Measurements from ENCODE around the gene SEMA4B.
"Not testable (repeated sequence)": the region's sequence is repeated elsewhere in the genome, so short reads cannot be mapped to it uniquely, and the experiment has no call there.

SEMA4B gene, protein sequence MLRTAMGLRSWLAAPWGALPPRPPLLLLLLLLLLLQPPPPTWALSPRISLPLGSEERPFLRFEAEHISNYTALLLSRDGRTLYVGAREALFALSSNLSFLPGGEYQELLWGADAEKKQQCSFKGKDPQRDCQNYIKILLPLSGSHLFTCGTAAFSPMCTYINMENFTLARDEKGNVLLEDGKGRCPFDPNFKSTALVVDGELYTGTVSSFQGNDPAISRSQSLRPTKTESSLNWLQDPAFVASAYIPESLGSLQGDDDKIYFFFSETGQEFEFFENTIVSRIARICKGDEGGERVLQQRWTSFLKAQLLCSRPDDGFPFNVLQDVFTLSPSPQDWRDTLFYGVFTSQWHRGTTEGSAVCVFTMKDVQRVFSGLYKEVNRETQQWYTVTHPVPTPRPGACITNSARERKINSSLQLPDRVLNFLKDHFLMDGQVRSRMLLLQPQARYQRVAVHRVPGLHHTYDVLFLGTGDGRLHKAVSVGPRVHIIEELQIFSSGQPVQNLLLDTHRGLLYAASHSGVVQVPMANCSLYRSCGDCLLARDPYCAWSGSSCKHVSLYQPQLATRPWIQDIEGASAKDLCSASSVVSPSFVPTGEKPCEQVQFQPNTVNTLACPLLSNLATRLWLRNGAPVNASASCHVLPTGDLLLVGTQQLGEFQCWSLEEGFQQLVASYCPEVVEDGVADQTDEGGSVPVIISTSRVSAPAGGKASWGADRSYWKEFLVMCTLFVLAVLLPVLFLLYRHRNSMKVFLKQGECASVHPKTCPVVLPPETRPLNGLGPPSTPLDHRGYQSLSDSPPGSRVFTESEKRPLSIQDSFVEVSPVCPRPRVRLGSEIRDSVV

DNA sequence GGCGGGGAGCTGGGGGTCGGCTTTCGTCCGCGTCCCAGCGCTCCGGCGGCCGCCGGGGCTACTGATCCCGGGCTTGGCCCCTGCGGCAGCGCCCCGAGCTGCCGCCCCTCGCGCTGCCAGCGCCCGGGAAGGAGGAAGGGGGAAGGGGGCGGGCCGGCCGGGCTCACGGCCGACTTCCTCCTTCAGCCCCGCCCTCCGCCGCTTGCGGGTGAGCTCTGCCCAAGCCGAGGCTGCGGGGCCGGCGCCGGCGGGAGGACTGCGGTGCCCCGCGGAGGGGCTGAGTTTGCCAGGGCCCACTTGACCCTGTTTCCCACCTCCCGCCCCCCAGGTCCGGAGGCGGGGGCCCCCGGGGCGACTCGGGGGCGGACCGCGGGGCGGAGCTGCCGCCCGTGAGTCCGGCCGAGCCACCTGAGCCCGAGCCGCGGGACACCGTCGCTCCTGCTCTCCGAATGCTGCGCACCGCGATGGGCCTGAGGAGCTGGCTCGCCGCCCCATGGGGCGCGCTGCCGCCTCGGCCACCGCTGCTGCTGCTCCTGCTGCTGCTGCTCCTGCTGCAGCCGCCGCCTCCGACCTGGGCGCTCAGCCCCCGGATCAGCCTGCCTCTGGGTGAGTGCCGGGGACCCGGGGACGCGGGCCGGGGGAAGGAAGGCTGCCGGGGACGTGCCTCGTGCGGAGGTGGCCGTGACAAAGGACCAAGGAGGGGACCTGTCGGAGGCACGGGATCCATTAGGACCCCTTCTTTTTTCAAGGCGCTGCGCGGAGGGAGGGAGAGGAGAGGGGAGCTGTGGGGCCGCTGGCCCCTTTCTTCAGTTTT, at the start of gene SEMA4B:
TSS of gene SEMA4B (plus strand) at position 201 of the 814 bp plus-strand sequence. CDS start at position 450, 249 bp downstream.
- DNase-seq (ENCODE audit: low spot score): peak; percentile 94

DNA sequence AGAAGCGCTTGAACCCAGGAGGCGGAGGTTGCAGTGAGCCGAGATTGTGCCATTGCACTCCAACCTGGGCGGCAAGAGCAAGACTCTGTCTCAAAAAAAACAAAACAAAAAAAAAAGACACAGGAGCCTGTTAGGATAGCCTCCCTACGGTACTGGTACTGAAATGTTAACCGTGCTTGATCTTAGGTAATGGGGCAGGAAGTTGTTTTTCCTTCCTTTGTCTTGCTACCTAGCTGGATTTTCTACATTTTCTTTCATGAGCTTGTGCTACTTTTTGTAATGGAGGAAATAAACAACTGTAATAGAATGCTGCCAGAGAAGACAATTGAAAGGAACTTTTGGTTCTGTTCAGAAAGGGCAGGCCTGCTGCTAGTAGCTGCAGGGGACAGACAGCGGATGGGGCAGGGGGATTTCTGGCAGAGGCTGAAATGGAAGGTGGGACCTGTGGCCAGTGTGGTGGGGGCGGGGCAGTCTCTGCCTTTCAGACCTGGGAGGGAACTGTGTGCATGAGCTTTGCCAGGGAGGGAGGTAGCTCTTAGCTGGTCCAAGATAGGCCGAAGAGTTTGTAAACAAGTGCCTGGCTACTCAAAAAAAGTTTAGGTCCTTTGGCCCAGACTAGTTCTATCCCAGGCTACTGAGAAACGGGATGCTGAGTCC, 49.0 kb upstream of the SEMA4B start:
- no peak for DNase-seq (ENCODE audit: low spot score)

DNA sequence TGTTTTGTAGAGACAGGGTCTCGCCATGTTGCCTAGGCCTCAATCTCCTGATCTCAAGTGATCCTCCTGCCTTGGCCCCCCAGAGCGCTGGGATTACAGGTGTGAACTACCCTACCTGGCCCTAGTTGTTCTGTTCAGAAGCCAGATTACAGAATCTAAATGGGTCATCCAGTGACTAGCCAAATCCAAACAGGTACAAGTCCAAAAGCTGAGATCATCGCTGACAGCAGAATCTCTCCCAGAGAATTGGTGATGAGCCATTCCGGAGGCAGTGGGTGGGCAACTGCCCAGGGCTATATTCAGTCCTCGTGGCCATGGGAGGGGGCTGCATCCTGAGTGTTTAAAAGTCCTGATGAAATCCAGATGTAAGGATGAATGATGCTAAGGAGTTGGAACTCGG, 47.5 kb upstream of the SEMA4B start:
- no peak for DNase-seq (ENCODE audit: low spot score)

DNA sequence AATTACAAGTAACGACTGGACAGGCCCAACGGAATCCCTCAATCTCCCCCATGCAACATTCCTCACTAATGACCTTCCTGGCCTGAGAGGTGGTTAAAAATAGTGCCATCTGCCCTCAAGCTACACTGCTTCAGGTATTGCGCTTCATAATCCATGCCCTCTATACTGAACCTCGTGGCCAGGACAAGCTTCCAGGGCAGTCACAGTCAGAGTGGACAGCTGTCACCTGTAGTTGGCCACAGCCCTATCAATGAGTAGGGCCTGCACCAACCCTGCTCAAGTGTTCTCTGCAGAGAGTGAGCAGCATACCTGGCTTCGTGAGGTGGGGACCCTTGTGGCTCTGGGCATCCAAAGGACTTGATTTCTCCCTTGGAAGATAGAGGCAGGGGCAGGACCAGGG, 46.9 kb upstream of the SEMA4B start:
- no peak for DNase-seq (ENCODE audit: low spot score)

DNA sequence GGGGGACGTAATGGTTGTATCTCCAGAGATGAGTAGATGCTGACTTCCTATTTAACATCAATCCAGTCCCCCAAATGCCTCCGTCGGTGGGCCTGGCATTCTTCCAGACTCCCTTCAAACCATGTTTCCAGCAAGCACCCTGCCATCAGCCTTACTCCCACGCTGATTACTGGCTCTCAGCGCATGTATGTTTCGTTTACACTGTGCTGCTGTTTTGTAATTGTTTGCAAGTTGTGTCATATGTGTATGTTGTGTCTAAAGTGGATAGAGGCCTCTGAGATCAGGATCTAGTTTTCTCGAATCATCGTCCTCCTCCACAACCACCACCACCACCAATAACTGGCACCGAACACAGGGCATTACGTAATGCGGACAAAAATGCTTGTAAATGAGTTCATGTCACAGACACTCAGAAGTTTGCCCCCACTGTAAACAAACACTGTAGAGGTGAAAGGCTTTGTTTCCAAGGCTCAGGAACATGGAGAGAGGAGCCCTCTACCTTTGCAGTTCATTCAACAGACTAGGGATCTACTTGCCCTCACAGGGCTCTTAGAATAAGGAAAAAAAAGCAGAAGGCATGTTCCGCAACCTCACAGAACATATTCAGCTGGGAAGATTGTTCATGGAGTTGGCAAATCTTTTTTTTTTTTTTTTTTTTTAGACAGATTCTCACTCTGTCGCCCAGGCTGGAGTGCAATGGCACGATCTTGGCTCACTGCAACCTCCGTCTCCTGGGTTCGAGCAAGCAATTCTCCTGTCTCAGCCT, 46.1 kb upstream of the SEMA4B start:
- no peak for DNase-seq (ENCODE audit: low spot score)

DNA sequence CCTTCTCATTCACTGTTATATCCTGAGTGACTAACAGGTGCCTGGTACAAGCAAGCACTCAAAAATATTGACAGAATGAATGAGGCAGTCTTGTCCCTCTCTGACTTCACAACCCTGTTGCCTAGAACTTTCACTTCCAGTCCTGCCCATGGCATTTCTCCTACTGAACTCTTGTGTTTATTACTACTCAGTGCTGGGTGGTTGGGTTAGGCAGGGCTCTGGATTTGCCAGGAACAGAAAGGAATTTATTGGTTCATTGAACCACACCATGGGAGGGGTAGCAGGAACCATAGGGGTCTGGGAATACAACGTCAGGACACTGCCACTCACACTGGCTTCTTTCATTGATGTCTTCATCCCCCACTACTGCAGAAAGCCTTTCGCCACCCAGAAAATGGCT, 41.9 kb upstream of the SEMA4B start:
- no peak for DNase-seq (ENCODE audit: low spot score)

DNA sequence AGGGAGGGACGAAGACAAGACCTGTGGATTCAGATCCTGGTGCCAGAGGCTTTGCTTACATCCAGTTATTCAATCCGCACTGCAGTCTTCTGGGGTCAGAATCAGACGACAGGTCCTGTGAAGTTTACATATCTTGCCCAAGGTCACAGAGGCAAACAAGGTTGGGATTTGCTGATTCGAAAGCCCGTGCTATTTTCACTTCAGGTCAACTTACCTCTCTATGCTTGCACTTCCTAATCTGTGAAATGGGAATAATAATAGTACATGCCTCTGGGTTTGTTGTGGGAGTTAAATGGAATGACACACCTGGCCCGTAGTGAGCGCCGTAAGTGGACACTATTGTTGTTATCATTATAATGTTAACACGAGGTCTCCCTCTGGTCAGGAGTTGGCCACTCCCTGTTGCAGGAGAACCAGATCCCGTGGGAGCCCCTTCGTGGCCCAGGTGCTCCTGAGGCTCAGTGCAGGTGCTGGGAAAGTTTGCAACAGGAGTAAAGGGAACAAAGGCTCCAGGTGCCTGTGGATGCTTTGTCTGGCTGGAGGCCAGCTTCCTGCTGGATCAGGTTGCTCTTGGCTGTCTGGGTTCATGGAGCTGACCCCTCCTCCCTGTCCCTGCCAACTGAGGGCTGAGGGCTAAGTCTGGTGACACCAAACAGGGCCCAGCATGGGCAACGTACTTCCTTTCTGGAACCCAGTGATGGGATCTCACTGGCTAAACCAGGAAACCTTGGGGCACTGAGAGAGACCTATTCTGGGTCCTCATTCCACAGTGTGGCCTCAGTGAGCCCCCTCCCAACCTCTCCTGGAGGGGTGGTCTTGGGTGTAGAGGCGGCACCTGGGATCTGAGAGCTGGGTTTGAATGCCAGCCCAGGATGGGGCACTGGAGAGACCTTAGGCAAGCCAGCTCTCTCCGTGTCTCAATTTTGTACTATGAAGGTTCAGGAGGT, 40.1 kb upstream of the SEMA4B start:
- no peak for DNase-seq (ENCODE audit: low spot score)

DNA sequence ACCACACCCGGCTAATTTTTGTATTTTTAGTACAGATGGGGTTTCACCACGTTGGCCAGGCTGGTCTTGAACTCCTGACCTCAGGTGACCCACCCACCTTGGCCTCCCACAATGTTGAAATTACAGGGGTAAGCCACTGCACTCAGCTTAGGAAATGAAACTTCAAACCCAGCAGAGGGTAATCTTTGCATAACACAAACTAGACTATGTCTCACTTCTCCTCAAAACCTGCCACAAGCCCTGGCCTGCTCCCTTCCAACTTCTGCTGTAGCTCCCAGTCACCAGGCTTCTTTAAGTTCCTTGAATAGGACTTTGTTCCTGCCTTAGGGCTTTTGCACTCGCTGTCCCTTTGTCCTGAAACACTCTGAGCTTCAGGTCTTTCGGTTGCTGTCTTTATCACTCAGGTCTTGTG, 39.2 kb upstream of the SEMA4B start:
- no peak for DNase-seq (ENCODE audit: low spot score)

DNA sequence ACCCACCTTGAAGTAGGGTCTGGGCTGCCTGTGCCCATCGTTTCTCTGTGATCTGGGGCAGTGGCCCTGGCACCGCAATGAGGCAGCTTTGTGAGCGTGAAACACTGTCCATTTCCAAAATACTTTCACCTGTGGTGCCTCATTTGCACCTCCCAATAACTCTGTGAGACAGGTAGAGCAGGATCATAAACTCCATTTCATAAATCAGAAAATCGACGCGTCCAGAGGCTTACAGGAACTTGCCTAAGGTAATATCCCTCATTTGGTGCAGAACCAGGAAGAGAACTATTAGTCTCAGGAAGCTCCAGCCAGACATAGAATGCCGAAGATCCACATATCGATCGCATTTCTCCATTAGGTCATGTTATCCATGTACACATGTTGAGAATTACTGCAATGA, 38.2 kb upstream of the SEMA4B start:
- DNase-seq (ENCODE audit: low spot score): no peak

DNA sequence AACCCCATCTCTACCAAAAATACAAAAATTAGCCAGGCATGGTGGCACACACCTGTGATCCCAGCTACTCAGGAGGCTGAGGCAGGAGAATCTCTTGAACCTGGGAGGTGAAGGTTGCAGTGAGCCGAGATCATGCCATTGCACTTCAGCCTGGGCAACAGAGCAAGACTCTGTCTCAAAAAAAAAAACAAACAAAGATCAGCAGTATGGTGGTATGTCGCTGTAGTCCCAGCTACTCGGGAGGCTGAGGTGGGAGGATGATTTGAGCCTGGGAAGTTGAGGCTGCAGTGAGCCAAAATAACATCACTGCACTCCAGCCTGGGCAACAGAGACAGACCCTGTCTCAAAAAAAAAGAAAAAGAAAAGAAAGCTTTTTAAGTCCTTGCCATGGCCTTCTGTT, 36.9 kb upstream of the SEMA4B start:
- not testable (repeated sequence) for DNase-seq (ENCODE audit: low spot score)

DNA sequence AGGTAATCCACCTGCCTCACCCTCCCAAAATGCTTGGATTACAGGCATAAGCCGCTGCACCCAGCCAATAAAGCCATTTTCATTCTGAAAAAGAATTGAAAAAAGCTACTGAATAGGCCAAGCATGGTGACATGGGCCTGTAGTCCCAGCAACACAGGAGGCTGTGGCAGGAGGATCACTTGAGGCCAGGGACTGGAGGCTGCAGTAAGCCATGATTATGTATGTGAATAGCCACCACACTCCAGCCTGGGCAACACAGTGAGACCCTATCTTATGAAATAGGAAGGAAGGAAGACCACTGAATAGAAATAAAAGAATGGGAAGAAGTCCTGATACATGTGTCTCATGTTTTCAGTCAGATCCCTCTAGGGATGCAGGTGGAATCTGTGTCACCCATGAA, 36.0 kb upstream of the SEMA4B start:
- DNase-seq (ENCODE audit: low spot score): no peak

DNA sequence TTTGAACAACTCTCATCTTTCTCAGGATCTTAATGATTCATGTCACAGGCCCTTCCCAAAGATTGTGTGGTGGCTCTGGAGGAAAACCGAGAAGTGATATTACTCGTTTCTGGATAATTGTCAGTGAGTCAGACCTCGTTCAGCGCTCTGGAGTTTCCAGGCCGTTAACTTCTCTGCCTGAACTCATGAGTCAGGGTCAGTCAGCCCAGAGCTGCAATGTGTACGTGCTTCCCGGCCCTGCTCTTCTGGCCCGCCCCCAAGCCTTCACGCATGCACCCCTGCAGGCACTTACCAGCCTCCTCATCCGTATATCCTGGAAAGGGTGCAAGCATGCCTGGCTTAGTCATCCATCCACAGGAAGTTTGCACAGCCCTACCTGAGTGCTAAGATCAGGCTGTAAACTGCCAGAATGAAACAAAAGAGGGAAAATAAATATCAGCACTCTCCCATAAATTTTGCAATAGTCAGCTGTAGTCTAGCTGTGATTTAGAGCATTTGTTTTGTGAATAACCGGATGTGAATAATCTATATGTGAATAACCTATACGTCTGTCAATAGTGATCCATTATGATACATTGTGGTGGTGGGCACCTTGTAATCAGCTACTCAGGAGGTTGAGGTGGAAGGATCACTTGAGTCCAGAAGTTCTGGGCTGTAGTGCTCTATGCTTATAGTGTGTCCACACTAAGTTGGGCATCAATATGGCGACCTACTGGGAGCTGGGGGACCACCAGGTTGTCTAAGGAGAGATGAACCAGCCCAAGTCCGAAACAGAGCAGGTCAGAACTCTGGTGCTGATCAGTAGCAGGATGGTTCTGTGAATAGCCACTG, 35.3 kb upstream of the SEMA4B start:
- peak; percentile 82 for DNase-seq (ENCODE audit: low spot score)

DNA sequence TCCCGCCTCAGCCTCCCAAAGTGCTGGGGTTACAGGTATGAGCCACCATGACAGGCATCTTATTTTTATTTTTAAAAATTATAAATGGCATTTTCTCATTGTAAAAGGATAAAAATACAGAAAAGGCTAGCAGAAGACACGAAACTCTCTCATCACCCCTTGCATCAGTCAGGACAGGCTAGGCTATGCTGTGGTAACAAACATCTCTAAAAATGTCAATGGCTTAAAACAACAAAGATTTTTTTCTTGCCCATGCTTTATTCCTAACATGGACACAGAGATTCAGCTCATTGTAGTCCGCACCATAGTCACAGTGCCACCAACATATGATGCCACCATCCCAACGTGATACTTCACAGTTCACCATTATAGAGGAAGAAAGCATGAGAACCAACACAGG, 34.0 kb upstream of the SEMA4B start:
- no peak for DNase-seq (ENCODE audit: low spot score)

DNA sequence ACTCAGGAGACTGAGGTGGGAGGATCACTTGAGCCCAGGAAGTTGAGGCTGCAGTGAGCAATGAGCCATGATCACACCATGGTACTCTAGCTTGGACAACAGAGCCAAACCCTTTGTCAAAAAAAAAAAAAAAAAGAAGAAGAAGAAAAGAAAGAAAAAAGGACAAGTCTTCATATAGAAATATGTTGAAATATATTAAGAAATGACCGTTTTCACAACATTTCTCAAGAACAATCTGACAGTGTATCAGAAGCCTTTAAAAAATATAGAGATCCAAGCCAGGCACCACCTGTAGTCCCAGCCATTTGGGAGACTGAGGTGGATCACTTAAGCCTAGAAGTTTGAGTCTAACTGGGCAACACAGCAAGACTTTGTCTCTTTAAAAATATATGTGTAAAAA, 29.5 kb upstream of the SEMA4B start:
- no peak for DNase-seq (ENCODE audit: low spot score)

DNA sequence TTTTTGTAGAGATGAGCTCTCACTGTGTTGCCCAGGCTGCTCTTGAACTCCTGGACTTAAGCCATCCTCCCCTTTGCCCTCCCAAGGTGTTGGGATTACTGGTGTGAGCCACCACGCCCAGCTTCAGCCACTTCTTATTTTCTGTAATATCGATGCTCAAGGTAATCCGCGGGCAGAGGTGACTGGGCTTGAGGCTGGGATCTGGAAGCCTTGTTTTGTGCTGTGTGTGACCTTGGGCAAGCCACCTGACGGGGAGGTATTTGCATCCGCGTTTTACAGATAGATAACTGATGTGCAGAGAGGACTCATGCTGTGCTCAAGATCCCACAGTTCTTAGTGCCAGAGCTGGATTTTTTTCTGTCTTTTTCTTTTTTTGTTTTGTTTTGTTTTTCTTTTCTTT, 27.8 kb upstream of the SEMA4B start:
- DNase-seq (ENCODE audit: low spot score): no peak

DNA sequence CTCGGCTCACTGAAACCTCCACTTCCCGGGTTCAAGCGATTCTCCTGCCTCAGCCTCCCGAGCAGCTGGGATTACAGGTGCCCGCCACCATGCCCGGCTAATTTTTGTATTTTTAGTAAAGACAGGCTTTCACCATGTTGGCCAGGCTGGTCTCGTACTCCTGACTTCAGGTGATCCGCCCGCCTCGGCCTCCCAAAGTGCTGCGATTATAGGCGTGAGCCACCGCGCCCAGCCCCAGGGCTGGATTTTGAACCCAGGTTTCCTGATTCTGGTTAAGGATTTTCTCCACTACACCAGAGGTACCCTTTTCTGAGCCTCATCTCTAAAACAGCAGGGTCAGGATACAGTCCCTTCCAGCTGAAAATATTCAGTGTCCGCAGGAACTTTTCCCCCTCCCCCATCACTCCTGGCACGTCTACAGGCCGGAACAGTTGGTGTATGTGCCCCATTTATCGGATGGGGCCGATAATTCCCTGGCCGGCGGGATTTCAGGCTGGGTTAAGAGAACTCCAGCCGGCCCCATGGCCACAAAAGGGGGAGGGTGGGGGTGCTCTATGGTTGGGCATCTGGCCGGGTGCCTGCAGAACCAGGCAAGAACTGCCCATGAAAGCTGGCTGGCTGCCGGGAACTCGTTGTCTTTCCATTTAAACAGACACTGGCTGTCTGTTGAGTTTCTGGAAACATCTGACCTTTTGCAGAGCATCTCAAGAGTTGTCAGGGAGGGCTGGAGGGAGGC, 26.8 kb upstream of the SEMA4B start:
- DNase-seq (ENCODE audit: low spot score): no peak

DNA sequence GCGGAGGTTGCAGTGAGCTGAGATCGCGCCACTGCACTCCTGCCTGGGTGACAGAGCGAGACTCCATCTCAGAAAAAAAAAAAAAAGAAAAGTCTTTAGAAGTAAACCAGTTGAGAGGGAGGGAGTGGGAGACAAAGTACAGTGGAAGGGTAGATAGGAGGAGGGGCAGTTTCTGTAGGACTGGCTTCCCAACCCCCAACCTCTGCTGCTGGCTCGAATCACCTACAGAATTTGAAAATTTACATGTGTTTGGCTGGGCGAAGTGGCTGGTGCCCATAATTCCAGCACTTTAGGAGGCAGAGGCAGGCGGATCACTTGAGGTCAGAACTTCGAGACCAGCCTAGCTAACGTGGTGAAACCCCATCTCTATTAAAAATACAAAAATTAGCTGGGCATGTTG, 24.1 kb upstream of the SEMA4B start:
- no peak for DNase-seq (ENCODE audit: low spot score)
